ENCODE results near the gene SLC35C1.

DNA sequence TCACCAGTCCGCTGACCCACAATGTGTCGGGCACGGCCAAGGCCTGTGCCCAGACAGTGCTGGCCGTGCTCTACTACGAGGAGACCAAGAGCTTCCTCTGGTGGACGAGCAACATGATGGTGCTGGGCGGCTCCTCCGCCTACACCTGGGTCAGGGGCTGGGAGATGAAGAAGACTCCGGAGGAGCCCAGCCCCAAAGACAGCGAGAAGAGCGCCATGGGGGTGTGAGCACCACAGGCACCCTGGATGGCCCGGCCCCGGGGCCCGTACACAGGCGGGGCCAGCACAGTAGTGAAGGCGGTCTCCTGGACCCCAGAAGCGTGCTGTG is 6.1 kb downstream of the SLC35C1 start:
- TF ChIP-seq, protein P1, sequence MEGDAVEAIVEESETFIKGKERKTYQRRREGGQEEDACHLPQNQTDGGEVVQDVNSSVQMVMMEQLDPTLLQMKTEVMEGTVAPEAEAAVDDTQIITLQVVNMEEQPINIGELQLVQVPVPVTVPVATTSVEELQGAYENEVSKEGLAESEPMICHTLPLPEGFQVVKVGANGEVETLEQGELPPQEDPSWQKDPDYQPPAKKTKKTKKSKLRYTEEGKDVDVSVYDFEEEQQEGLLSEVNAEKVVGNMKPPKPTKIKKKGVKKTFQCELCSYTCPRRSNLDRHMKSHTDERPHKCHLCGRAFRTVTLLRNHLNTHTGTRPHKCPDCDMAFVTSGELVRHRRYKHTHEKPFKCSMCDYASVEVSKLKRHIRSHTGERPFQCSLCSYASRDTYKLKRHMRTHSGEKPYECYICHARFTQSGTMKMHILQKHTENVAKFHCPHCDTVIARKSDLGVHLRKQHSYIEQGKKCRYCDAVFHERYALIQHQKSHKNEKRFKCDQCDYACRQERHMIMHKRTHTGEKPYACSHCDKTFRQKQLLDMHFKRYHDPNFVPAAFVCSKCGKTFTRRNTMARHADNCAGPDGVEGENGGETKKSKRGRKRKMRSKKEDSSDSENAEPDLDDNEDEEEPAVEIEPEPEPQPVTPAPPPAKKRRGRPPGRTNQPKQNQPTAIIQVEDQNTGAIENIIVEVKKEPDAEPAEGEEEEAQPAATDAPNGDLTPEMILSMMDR (IDR thresholded peaks at IDR 0.05 in 2 of 3, conservative IDR thresholded peaks at IDR 0.05 in 1 of 3; ENCODE audit: insufficient read depth in 2 of 3, low read depth in 1 of 3, low read length in 3 of 3), result no peak
- TF ChIP-seq POLR2A (conservative IDR thresholded peaks at IDR 0.05) (no peak), NFE2 (IDR thresholded peaks at IDR 0.05; ENCODE audit: low read depth) (no peak), FOSL1 (tag; conservative IDR thresholded peaks at IDR 0.05) (no peak), HNRNPUL1 (IDR thresholded peaks at IDR 0.05; ENCODE audit: low read length) (no peak), POLR2AphosphoS5 (IDR thresholded peaks at IDR 0.05; ENCODE audit: control insufficient read depth, insufficient read depth, low read depth, low read length) (no peak), EZH2 (IDR thresholded peaks at IDR 0.05; ENCODE audit: borderline replicate concordance, low read depth, low read length) (no peak), SETDB1 (IDR thresholded peaks at IDR 0.05; ENCODE audit: low read length) (no peak), ELF1 (tag; IDR thresholded peaks at IDR 0.05) (no peak), ZNF445 (CRISPR knock-in tag; IDR thresholded peaks at IDR 0.05; ENCODE audit: low read depth) (no peak), RUNX1 (IDR thresholded peaks at IDR 0.05; ENCODE audit: low read depth) (no peak)
- TF ChIP-seq, protein P2, sequence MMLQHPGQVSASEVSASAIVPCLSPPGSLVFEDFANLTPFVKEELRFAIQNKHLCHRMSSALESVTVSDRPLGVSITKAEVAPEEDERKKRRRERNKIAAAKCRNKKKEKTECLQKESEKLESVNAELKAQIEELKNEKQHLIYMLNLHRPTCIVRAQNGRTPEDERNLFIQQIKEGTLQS (IDR thresholded peaks at IDR 0.05), result no peak
- TF ChIP-seq, protein P2 (CRISPR knock-in tag; conservative IDR thresholded peaks at IDR 0.05), result no peak
- TF ChIP-seq, protein P3, sequence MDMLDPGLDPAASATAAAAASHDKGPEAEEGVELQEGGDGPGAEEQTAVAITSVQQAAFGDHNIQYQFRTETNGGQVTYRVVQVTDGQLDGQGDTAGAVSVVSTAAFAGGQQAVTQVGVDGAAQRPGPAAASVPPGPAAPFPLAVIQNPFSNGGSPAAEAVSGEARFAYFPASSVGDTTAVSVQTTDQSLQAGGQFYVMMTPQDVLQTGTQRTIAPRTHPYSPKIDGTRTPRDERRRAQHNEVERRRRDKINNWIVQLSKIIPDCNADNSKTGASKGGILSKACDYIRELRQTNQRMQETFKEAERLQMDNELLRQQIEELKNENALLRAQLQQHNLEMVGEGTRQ (CRISPR knock-in tag; IDR thresholded peaks at IDR 0.05), result no peak
- TF ChIP-seq, protein P4, sequence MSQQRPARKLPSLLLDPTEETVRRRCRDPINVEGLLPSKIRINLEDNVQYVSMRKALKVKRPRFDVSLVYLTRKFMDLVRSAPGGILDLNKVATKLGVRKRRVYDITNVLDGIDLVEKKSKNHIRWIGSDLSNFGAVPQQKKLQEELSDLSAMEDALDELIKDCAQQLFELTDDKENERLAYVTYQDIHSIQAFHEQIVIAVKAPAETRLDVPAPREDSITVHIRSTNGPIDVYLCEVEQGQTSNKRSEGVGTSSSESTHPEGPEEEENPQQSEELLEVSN (IDR thresholded peaks at IDR 0.05; ENCODE audit: borderline replicate concordance in 1 of 2, extremely low read depth in 1 of 2, insufficient read depth in 1 of 2, insufficient read length in 1 of 2, low read depth in 1 of 2, low read length in 1 of 2, poor library complexity in 1 of 2, severe bottlenecking in 1 of 2), result no peak

Measured in K562 (cell line).